Ovary (tissue), 3 donors: Measurements from ENCODE around the gene ATAD2B.

ENCODE experiments used
- CTCF ChIP-seq, 3 donors: fragments of 450-650 bp in 2 of 3; fragments of 200-600 bp in 1 of 3; IDR thresholded peaks; one replicate each; pipeline versions ENCODE4 v1.5.1 to v1.8.0; 2016 to 2022; ENCODE audit warnings: antibody characterized with exemption in 3 of 3, mild to moderate bottlenecking in 1 of 3
- EP300 ChIP-seq: sonication (generic); formaldehyde crosslinking; IDR thresholded peaks from one replicate; pipeline ENCODE4 v1.6.1; 2017; ENCODE audit warnings: antibody characterized with exemption
- POLR2A ChIP-seq: fragments of 450-650 bp; IDR thresholded peaks from one replicate; pipeline ENCODE4 v1.6.1; 2017; ENCODE audit warnings: antibody characterized with exemption, mild to moderate bottlenecking, moderate library complexity
- donor health status: DM: no; HTN: no; CAD: no.

- no peak for TF ChIP-seq CTCF (IDR thresholded peaks at IDR 0.05)
- no peak for TF ChIP-seq EP300
- TF ChIP-seq POLR2A: no peak
Observed at GRCh38 chr2:23709311-23709710, 217.6 kb downstream of the ATAD2B start.
